ENCODE data around the gene PCSK4. TPM values are rescaled to one million over a fixed set of nuclear protein-coding genes. Genes with fewer than 3 reads are reported as not detected.

The PCSK4 gene
- total and polyA plus RNA-seq, 2 donors (not counting 3 experiments of a cell fraction or from before 2014, with no cell fraction given), result 1.2 to 1.7 TPM

GRCh38 chr19:1522061-1522460 lies 31.9 kb upstream of the PCSK4 start:
- Histone ChIP-seq H3K9ac (replicated peaks; ENCODE audit: extremely low read depth, insufficient read depth, low read length) (no peak overlapping the region), H3K4me3 (replicated peaks in 1 of 3; ENCODE audit: insufficient read depth in 1 of 3, low read depth in 1 of 3, low read length in 3 of 3) (no peak overlapping the region), H3K36me3 (ENCODE audit: control insufficient read depth in 2 of 2, extremely low read depth in 1 of 2, insufficient read depth in 2 of 2, low read length in 2 of 2) (no peaks in the 10 kb centered on the region), H3K9me1 (replicated peaks; ENCODE audit: control insufficient read depth, extremely low read depth, insufficient read depth, low read length) (no peaks in the 10 kb centered on the region), H3K79me2 (ENCODE audit: control insufficient read depth, insufficient read depth, low read length) (no peaks in the 10 kb centered on the region), H3K27me3 (ENCODE audit: control insufficient read depth in 2 of 2, insufficient read depth in 2 of 2, low read length in 2 of 2) (peaks cover 9 to 12% of the 10 kb centered on the region in 2 experiments), H3K9me3 (replicated peaks; ENCODE audit: control insufficient read depth, insufficient read depth, low read length) (no peaks in the 10 kb centered on the region), H4K20me1 (replicated peaks; ENCODE audit: control insufficient read depth, extremely low read depth, insufficient read depth, low read length) (no peaks in the 10 kb centered on the region), H3K27ac (ENCODE audit: insufficient read depth, low read depth, low read length) (no peak overlapping the region), H3K4me2 (ENCODE audit: insufficient read depth, low read length) (no peak overlapping the region), H3K4me1 (ENCODE audit: control insufficient read depth, extremely low read depth, insufficient read depth, low read length) (no peaks in the 10 kb centered on the region), H2AFZ (ENCODE audit: low read depth, low read length) (no peak overlapping the region)
- dilution Hi-C loops (cut with MboI; ENCODE audit: extremely low pct_ligation_motif_present, low sequenced_read_pairs) (no loop called here), intact Hi-C loops (cut with micrococcal nuclease) (no loop called here)
- no TSS peak for BruUV-seq (replicated peaks)
- POLR2A ChIA-PET, result no interaction called here
- CTCF ChIA-PET, result interaction anchor here (0.8 to 1.4 kb wide), 2 partner anchors 19 to 24 kb away, joined by 3 to 4 read pairs; no protein-coding TSS in a partner anchor
- DNase-seq (ENCODE audit: low read depth, low spot score) (no peak), FAIRE-seq (no peak)
- TF ChIP-seq MYC (IDR thresholded peaks at IDR 0.05; ENCODE audit: low read depth, low read length) (no peak), MAX (IDR thresholded peaks at IDR 0.05; ENCODE audit: insufficient read depth, insufficient read length) (no peak), JUN (IDR thresholded peaks at IDR 0.05; ENCODE audit: borderline replicate concordance, insufficient read depth, insufficient read length, low read depth) (no peak), POLR2A (IDR thresholded peaks at IDR 0.05; ENCODE audit: low read depth, low read length) (no peak), POLR2AphosphoS5 (IDR thresholded peaks at IDR 0.05; ENCODE audit: insufficient read depth, low read depth, low read length) (no peak), CTCF (IDR thresholded peaks at IDR 0.05; ENCODE audit: extremely low read depth in 1 of 2, insufficient read depth in 1 of 2, low read depth in 1 of 2, low read length in 2 of 2) (no peak), EZH2 (IDR thresholded peaks at IDR 0.05; ENCODE audit: borderline replicate concordance, low read depth, low read length, severe bottlenecking) (no peak), GATA2 (IDR thresholded peaks at IDR 0.05; ENCODE audit: insufficient read depth, insufficient read length, low read depth, low read length) (no peak)

Measured in endothelial cell of umbilical vein (primary cell).